ENCODE measurements around the gene SLC17A1.
"Not testable (repeated sequence)": the region's sequence is repeated elsewhere in the genome, so short reads cannot be mapped to it uniquely, and the experiment has no call there.

SLC17A1 gene

GRCh38 chr6:25755483-25755882 lies 76.4 kb downstream of the SLC17A1 start:
- DNase-seq: no peak

DNA sequence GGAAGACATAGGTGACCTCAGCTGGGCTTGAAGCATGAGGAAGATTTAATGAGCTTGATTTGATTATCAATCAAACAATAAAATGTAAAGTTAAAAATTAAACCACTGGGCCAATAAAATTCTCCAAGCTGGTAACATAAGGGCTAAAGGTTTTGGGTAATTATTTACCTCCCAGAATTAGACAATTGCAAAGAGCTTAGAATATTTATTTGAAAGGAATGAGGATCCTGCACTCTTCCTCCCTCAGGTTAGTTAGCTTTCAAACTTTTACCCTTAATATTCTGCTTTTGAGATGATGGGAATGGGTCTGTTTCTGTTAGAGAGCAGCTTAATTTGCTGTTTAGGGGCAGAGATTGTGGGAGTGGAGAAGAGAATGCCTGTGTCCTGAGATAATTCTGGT lies 77.3 kb downstream of the SLC17A1 start, which contains the start of gene SLC17A4:
Gene SLC17A4 (plus strand): TSS at position 208 of the 400 bp plus-strand sequence. CDS start 7,221 bp downstream, outside the sequence.
- no peak for DNase-seq

DNA sequence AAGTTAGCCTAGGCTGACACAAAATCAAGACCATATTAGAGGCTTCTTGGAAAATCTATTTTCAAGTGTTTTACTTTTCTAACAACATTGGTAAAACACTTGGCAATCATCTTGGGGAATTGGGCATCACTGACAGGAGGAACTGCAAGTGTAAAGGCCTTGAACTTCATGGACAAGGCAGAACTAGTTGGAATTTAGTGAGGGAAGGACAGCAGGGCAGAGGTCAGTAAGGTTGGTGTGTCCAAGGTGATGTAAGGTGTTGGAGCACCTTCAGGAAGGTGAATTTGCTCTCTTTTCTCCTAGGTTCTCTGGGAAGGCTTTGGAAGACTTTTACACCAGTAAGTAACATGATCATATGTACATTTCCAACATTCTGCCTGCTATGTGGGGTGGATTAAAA lies 78.8 kb downstream of the SLC17A1 start:
- DNase-seq: no peak

DNA sequence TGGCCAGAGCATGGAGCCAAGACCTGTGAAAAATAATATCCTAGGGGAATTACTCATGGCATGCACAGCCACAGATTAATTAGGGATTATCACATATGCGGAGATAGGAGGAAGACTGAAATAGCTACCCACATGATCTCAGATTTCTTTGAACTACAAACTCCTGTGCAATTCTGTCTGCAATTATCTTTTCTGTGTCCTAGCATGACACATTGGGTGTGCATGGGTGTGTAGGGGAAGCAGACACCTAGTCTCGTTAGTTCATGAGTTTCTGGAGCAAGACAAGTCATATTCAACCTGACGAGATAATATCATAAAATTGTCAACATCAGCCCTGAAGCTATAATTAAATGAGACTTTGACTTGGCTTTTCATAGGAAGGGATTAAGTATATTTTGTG lies 80.9 kb downstream of the SLC17A1 start:
- no peak for DNase-seq

GRCh38 chr6:25749837-25750236 lies 82.0 kb downstream of the SLC17A1 start:
- no peak for DNase-seq

DNA sequence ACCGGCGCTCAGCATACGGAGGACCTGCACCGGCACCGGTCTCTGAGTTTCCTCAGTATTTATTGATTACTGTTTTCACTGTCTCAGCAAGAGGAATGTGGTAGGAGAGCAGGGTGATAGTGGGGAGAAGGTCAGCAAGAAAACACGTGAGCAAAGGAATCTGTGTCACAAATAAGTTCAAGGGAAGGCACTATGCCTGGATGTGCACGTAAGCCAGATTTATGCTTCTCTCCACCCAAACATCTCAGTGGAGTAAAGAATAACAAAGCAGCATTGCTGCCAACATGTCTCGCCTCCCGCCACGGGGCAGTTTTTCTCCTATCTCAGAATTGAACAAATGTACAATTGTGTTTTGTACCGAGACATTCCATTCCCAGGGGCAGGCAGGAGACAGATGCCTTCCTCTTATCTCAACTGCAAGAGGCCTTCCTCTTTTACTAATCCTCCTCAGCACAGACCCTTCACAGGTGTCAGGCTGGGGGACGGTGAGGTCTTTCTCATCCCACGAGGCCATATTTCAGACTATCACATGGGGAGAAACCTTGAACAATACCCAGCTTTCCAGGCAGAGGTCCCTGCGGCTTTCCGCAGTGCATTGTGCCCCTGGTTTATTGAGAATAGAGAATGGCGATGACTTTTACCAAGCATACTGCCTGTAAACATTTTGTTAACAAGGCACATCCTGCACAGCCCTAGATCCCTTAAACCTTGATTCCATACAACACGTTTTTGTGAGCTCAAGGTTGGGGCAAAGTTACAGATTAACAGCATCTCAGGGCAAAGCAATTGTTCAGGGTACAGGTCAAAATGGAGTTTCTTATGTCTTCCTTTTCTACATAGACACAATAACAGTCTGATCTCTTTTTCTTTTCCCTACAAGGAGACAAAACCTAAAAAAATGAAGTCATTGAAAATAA lies 83.0 kb downstream of the SLC17A1 start:
- DNase-seq: not testable (repeated sequence)

- DNase-seq: no peak
Measured at GRCh38 chr6:25748049-25748448, 83.8 kb downstream of the SLC17A1 start.

DNA sequence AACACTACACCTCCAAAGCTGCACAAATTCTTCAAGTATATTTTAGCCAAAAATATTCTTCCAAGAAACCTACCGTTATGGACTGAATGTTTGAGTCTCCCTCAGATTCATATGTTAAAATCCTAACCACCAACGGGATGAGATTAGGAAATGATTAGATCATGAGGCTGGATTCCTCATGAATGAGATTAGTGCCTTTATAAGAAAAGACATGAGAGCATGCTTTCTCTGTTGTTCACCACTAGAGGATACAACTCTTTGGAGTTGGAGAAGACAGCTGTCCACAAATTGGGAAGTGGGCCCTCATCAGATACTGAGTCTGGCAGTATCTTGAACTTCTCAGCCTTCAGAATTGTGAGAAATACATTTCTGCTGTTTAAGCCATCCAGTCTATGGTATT lies 84.4 kb downstream of the SLC17A1 start:
- DNase-seq: no peak

GRCh38 chr6:25746968-25747367 lies 84.9 kb downstream of the SLC17A1 start:
- DNase-seq: no peak

GRCh38 chr6:25745836-25746235 lies 86.0 kb downstream of the SLC17A1 start:
- no peak for DNase-seq

- no peak for DNase-seq
Measured at GRCh38 chr6:25743868-25744267, 88.0 kb downstream of the SLC17A1 start.

- DNase-seq: no peak
Measured at GRCh38 chr6:25735261-25735660, 96.6 kb downstream of the SLC17A1 start.
